Natural killer cell (primary cell): ENCODE measurements around the gene DDX4. TPM values are rescaled to one million over a fixed set of nuclear protein-coding genes. Genes with fewer than 3 reads are reported as not detected.
"Not testable (repeated sequence)": the region's sequence is repeated elsewhere in the genome, so short reads cannot be mapped to it uniquely, and the experiment has no call there.

Experiments used
- ATAC-seq, 3 donors: fragments of 150-1000 bp in 2 of 3; fragments of 200-7000 bp in 1 of 3; cut with Tn5 transposase; 1 replicate in 1 of 3; 2 replicates in 2 of 3; pipeline ENCODE4 v1.10.0; 2021; ENCODE audit warnings: mild to moderate bottlenecking in 2 of 3, moderate library complexity in 2 of 3
- DNase-seq, 2 donors: peaks; one replicate each; pipeline versions ENCODE4 v3.0.0 to v3.0.0-alpha.2; 2013 to 2021; ENCODE audit warnings: mixed read lengths in 1 of 2
- H3K27ac ChIP-seq: one replicate; pipeline ENCODE4 v1.5.1; 2013; ENCODE audit warnings: mild to moderate bottlenecking, low read length
- H3K27me3 ChIP-seq: one replicate; pipeline ENCODE4 v1.6.1; 2013; ENCODE audit warnings: low read length; ENCODE audit not compliant: control insufficient read depth, insufficient read depth
- H3K36me3 ChIP-seq: one replicate; pipeline ENCODE4 v1.6.1; 2013; ENCODE audit warnings: low read length; ENCODE audit not compliant: control insufficient read depth, insufficient read depth
- H3K4me1 ChIP-seq: one replicate; pipeline ENCODE4 v1.6.1; 2013; ENCODE audit warnings: low read length; ENCODE audit not compliant: control insufficient read depth, insufficient read depth
- H3K4me3 ChIP-seq: one replicate; pipeline ENCODE4 v1.5.1; 2013; ENCODE audit warnings: low read length
- H3K9me3 ChIP-seq: one replicate; pipeline ENCODE4 v1.6.1; 2013; ENCODE audit warnings: low read length; ENCODE audit not compliant: control insufficient read depth, insufficient read depth
- H3K27ac Mint-ChIP-seq, 2 donors: one replicate each; pipeline ENCODE4 v1.8.0; 2022; ENCODE audit warnings: mild to moderate bottlenecking in 2 of 2, mixed read lengths in 2 of 2, moderate library complexity in 1 of 2
- H3K27me3 Mint-ChIP-seq, 2 donors: one replicate each; pipeline ENCODE4 v1.8.0; 2022; ENCODE audit warnings: low read depth in 2 of 2, mixed read lengths in 2 of 2
- H3K36me3 Mint-ChIP-seq: one replicate; pipeline ENCODE4 v1.8.0; 2022; ENCODE audit warnings: mixed read lengths
- H3K4me1 Mint-ChIP-seq, 2 donors: one replicate each; pipeline ENCODE4 v1.8.0; 2022; ENCODE audit warnings: mixed read lengths in 2 of 2
- H3K4me3 Mint-ChIP-seq: one replicate; pipeline ENCODE4 v1.8.0; 2022; ENCODE audit warnings: mild to moderate bottlenecking, moderate library complexity, mixed read lengths
- H3K9me3 Mint-ChIP-seq, 2 donors: one replicate each; pipeline ENCODE4 v1.8.0; 2022; ENCODE audit warnings: mixed read lengths in 2 of 2
- WGBS: methylation state at CpG from one replicate; pipeline ENCODE4 v1.1.7; 2013; ENCODE audit warnings: missing lambda C conversion rate; ENCODE audit not compliant: insufficient coverage; 5-methylcytosine and 5-hydroxymethylcytosine counted together
- intact Hi-C: fragments of 100-400 bp; cut with micrococcal nuclease; formaldehyde crosslinking; loops from one replicate; pipeline ENCODE4 v1.14.2; 2022
- total RNA-seq, 4 donors: library from RNA; stranded (reverse); fragments of 120-200 nt in 1 of 4; gene quantifications; one replicate each; pipeline versions ENCODE4 v1.2.3 to v1.2.4, GENCODE V29; 2013 to 2022
- TF ChIP-seq, protein P1 (sequence below): fragments of 200-600 bp; IDR thresholded peaks from one replicate; pipeline ENCODE4 v1.8.0; 2022; ENCODE audit warnings: antibody characterized with exemption

DDX4 gene
- total RNA-seq, 3 donors from 2014 or later (not counting 1 experiment from before 2014, with no cell fraction given), result not detected

DNA sequence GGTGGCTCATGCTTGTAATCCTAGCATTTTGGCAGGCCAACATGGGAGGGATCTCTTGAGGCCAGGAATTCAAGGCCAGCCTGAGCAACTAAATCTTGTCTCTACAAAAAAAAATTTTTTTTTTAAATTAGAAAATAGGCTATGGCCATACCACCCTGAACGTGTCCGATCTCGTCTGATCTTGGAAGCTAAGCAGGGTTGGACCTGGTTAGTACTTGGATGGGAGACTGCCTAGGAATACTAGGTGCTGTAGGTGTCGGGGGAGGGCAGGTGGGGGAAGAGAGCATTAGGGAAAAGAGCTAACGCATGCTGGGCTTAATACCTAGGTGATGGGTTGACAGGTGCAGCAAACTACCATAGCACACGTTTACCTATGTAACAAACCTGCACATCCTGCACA is 39.5 kb downstream of the DDX4 start:
- Histone ChIP-seq H3K9me3 (no peaks in the 10 kb centered on the region), H3K4me1 (no peaks in the 10 kb centered on the region), H3K36me3 (no peaks in the 10 kb centered on the region), H3K27me3 (no peaks in the 10 kb centered on the region), H3K4me3 (no peak overlapping the region), H3K27ac (no peak overlapping the region)
- DNase-seq, result no peak
- 97% methylated on average over 6 of the region's 6 CpGs for WGBS
- Mint-ChIP-seq H3K27me3 (peaks cover 2 to 18% of the 10 kb centered on the region in 2 donors), H3K27ac (no peak overlapping the region), H3K4me3 (no peak overlapping the region), H3K36me3 (no peaks in the 10 kb centered on the region), H3K9me3 (no peaks in the 10 kb centered on the region), H3K4me1 (no peaks in the 10 kb centered on the region)
- TF ChIP-seq, protein P1, sequence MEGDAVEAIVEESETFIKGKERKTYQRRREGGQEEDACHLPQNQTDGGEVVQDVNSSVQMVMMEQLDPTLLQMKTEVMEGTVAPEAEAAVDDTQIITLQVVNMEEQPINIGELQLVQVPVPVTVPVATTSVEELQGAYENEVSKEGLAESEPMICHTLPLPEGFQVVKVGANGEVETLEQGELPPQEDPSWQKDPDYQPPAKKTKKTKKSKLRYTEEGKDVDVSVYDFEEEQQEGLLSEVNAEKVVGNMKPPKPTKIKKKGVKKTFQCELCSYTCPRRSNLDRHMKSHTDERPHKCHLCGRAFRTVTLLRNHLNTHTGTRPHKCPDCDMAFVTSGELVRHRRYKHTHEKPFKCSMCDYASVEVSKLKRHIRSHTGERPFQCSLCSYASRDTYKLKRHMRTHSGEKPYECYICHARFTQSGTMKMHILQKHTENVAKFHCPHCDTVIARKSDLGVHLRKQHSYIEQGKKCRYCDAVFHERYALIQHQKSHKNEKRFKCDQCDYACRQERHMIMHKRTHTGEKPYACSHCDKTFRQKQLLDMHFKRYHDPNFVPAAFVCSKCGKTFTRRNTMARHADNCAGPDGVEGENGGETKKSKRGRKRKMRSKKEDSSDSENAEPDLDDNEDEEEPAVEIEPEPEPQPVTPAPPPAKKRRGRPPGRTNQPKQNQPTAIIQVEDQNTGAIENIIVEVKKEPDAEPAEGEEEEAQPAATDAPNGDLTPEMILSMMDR, result no peak
- ATAC-seq, result no peak
- intact Hi-C loops, result no loop called here

GRCh38 chr5:55800924-55801323 is 63.1 kb downstream of the DDX4 start:
- Histone ChIP-seq H3K36me3 (no peaks in the 10 kb centered on the region), H3K27ac (no peak overlapping the region), H3K9me3 (no peaks in the 10 kb centered on the region), H3K4me3 (no peak overlapping the region), H3K4me1 (no peaks in the 10 kb centered on the region), H3K27me3 (no peaks in the 10 kb centered on the region)
- Mint-ChIP-seq H3K27me3 (peaks cover 0 to 3% of the 10 kb centered on the region in 2 donors), H3K4me3 (no peak overlapping the region), H3K36me3 (no peaks in the 10 kb centered on the region), H3K4me1 (no peaks in the 10 kb centered on the region), H3K27ac (no peak overlapping the region), H3K9me3 (no peaks in the 10 kb centered on the region)
- TF ChIP-seq, protein P1, result no peak
- DNase-seq (peak in 1 of 2 donors; percentile 33), ATAC-seq (no peak)
- intact Hi-C loops, result no loop called here
- 43% methylated on average over 2 of the region's 6 CpGs for WGBS

- H3K27ac ChIP-seq, H3K9me3 Mint-ChIP-seq, H3K27me3 Mint-ChIP-seq, H3K9me3 ChIP-seq, H3K4me3 ChIP-seq, H3K4me1 Mint-ChIP-seq, intact Hi-C loops, H3K27me3 ChIP-seq, ATAC-seq, H3K4me3 Mint-ChIP-seq, H3K4me1 ChIP-seq, H3K27ac Mint-ChIP-seq, H3K36me3 Mint-ChIP-seq, H3K36me3 ChIP-seq: not testable (repeated sequence)
- WGBS, result 92% methylated on average over 7 of the region's 7 CpGs
- peak in 1 of 2 donors; percentile 7 for DNase-seq
Measured at GRCh38 chr5:55808814-55809213, 71.0 kb downstream of the DDX4 start.

DNA sequence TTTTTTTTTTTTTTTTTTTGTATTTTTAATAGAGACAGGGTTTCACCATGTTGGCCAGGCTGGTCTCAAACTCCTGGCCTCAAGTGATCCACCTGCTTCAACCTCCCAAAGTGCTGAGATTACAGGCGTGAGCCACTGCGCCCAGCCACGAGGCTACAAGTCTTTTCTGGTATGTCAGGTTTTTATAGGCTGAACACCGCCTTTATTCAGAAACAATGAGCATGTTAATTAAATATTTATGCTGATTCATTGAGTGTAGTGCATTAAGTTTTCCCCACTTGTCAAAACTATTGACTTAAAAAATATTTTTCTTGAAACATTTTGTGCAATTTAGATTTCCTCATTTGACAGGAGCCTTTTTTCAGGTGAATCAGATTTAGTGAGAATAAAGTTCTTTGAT is 78.1 kb downstream of the DDX4 start:
- H3K4me3 Mint-ChIP-seq, H3K4me1 Mint-ChIP-seq, ATAC-seq, intact Hi-C loops, H3K27me3 ChIP-seq, H3K27ac ChIP-seq, H3K9me3 ChIP-seq, H3K27ac Mint-ChIP-seq, H3K36me3 Mint-ChIP-seq, DNase-seq, H3K36me3 ChIP-seq, H3K4me1 ChIP-seq, H3K9me3 Mint-ChIP-seq, H3K4me3 ChIP-seq: not testable (repeated sequence)
- peaks cover 8 to 36% of the 10 kb centered on the region in 2 donors for H3K27me3 Mint-ChIP-seq
- WGBS, result 95% methylated on average over 4 of the region's 4 CpGs

GRCh38 chr5:55816342-55816741 is 78.5 kb downstream of the DDX4 start:
- TF ChIP-seq, protein P1, result no peak
- intact Hi-C loops, result no loop called here
- Mint-ChIP-seq H3K4me3 (no peak overlapping the region), H3K27me3 (peaks cover 12 to 40% of the 10 kb centered on the region in 2 donors), H3K9me3 (no peaks in the 10 kb centered on the region), H3K4me1 (no peaks in the 10 kb centered on the region), H3K27ac (no peak overlapping the region), H3K36me3 (no peaks in the 10 kb centered on the region)
- Histone ChIP-seq H3K4me1 (no peaks in the 10 kb centered on the region), H3K27me3 (peaks cover 12% of the 10 kb centered on the region), H3K4me3 (no peak overlapping the region), H3K9me3 (no peaks in the 10 kb centered on the region), H3K36me3 (no peaks in the 10 kb centered on the region), H3K27ac (no peak overlapping the region)
- DNase-seq (no peak), ATAC-seq (no peak)
